Myocyte (in vitro differentiated cells): ENCODE data around the gene CACNA2D1. TPM values are rescaled to one million over a fixed set of nuclear protein-coding genes. Genes with fewer than 3 reads are reported as not detected.

Source experiments
- DNase-seq: peaks from one replicate; pipeline ENCODE4 v3.0.0-alpha.2; 2012; ENCODE audit warnings: low read depth
- polyA plus RNA-seq: library from polyadenylated mRNA; unstranded; fragments of >200 nt; gene quantifications from one replicate; pipeline ENCODE4 v1.2.1, GENCODE V29; 2012; ENCODE audit warnings: missing spikeins
- total RNA-seq: library from RNA; depleted of rRNA; stranded (reverse); fragments of >200 nt; gene quantifications from 2 replicates; pipeline ENCODE4 v1.2.3, GENCODE V29; 2014

The CACNA2D1 gene
- 231 and 261 TPM in 2 replicates for total RNA-seq
- 33.4 TPM for polyA plus RNA-seq

- peak; percentile 94 for DNase-seq
Observed at GRCh38 chr7:82443547-82444219, at the start of gene CACNA2D1. Gene CACNA2D1 (minus strand): TSS chr7:82443777.

DNA sequence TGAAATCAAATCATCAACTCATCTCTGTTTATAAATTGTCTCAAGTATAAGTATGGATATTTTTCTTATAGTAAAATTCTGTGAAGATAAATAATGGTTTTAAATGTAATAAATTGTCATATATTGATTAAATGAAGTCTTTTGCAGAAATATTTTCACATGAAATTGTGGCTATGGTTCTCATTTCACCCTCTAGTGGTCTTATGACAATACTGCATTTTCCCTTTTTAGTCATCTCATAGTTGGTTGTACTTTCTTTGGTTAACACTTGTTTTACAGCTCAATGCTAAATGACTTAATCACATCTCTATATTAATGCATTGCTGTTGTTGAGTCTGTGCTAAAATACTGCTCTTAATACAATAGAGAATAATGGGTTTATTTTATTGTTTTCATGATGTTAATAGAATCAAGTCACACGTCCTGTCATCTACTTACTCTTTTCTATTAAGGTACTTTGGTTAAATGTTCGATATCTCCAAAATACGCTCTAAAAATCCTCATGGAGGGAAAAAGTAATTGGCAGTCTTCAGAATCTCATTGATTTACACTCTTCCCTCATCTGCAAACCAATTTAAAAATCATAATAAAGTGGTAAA is 38.0 kb upstream of the CACNA2D1 start:
- DNase-seq: peak; percentile 56

GRCh38 chr7:82477733-82478515 is 34.3 kb upstream of the CACNA2D1 start:
- DNase-seq: peak; percentile 67

DNA sequence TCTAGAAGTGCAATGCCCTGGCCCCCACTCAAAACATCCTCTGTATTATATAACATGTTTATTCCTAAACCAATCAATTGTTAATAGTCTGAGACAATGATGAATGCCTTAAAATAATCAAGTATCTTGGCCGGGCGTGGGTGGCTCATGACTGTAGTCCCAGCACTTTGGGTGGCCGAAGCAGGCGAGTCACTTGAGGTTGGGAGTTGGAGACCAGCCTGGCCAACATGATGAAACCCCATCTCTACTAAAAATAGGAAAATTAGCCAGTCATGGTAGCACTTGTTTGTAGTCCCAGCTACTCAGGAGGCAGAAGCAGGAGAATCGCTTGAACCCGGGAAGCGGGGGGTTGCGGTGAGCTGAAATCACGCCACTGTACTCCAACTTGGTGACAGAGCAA is 29.4 kb upstream of the CACNA2D1 start:
- DNase-seq: peak; percentile 81

DNA sequence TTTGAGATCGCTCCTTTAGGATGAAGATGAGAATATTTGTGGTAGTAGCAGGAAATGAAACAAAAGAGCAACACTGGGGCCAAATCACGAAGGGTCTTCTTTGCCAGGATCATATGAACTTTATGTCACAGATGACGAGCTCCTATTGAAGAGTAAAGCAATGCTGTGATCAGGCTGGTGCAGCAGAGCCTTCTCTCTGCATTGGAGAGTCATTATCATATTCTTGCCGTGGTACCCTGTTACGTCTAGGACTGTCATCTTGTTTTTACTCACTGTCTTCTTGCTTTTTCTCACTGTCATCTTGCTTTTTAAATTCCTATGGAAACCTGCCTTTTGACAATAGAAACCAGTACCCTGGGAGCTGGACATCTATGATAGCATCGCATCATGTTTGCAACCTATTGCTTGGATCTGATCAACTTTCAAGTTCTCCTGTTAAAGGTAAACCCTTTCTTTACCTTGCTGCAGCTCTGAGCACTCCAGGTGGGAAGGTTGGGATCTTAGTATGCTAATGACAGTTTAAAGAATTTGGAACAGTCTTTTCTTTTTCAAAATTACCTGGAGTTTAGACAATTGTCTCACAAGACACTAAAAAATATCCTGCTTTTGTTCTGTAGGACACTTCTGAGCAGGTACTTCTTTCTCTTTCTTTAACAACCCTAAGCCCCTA is 27.9 kb upstream of the CACNA2D1 start:
- no peak for DNase-seq

DNA sequence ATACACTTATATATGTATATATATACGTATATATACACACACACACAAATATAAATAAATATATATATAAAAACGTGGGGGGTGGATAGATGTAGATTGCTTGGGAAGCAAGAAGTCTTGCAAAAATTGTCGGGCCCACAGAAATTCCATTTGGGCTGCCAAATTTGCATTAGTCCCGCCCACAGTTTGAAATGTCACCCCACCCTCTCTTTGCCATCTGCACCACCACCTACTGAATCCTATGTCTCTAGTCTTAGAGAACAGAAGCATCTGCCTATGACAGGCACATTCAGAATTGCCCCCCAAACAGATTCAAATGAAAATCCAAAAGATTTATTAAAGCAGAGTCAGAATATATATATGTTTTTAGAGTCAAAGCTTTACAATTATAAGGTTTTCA is 25.6 kb upstream of the CACNA2D1 start:
- DNase-seq: no peak

- DNase-seq: no peak
Observed at GRCh38 chr7:82468435-82468834, 24.9 kb upstream of the CACNA2D1 start.

GRCh38 chr7:82467020-82467419 is 23.4 kb upstream of the CACNA2D1 start:
- no peak for DNase-seq

DNA sequence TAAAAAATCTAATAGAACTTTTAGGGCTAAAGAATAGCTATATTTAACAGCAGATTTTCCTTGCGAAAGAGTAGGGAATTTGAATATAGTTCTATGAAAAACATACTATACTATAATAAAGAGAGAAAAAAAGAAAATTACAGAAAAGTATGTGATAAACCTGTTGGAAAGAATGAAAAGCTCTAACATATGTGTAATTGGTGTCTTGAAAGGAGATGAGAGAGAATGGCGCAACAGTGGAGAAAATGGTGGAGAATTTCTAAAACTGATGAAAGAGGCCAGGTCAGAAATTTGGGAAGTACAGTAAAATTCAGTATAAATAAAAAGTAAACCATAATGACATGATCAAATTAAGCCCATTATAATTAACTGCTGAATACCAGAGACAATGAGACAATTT is 20.8 kb upstream of the CACNA2D1 start:
- DNase-seq: no peak

GRCh38 chr7:82455295-82455694 is 11.7 kb upstream of the CACNA2D1 start:
- DNase-seq: no peak

DNA sequence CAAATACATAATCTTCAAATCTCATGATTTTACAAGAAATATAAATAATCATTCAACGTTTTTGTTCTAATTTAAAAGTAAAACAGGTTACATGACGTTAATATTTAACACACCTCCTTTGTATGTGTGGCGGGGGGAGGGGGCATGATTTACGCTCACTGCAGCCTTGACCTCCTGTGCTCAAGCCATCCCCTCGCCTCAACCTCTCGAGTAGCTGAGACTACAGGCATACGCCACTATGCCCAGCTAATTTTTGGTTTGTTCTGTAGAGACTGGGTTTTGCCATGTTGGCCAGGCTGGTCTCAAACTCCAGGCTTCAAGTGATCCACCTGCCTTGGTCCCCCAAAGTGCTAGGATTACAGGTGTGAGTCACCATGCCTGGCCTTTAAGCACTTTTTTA is 7.2 kb upstream of the CACNA2D1 start:
- no peak for DNase-seq

GRCh38 chr7:82449910-82450309 is 6.3 kb upstream of the CACNA2D1 start:
- no peak for DNase-seq

- DNase-seq: no peak
Observed at GRCh38 chr7:82446897-82447296, 3.3 kb upstream of the CACNA2D1 start.

GRCh38 chr7:82445271-82445670 is 1.7 kb upstream of the CACNA2D1 start:
- no peak for DNase-seq

DNA sequence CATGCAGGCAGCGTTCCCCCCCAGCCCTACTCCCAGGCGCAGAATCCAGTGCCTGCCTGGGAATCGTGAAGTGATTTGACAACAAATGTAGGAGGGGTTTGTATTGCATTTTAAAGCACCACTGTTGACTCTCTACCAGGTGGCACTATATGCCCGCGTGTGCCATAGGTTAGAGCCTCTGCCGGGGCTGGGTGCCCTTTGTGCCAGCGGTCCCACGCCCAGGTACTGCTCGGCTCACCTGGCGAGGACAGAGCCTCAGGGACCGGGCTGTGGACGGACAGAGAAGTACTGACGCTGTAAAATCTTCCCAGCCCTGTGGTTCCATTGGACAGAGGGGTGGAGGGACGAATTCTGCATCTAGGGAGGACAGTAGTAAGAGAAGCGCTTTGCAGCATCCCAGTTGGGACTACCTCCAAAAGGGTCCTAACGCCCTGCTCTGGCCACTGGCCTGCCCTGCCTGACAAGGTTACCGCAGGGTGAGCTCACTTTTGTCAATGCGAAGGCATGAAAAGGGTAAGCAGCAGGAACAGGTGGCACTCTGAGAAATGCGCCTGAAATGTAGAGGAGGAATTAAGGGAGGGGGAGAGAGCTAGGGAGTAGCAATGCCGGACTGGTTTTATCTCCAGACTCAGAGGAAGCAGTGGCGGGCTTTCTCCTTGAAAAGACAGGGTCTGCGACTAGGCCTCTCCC is 788 bp upstream of the CACNA2D1 start:
- DNase-seq: no peak

GRCh38 chr7:82443036-82443546 is 486 bp downstream of the CACNA2D1 start:
- peak; percentile 74 for DNase-seq

DNA sequence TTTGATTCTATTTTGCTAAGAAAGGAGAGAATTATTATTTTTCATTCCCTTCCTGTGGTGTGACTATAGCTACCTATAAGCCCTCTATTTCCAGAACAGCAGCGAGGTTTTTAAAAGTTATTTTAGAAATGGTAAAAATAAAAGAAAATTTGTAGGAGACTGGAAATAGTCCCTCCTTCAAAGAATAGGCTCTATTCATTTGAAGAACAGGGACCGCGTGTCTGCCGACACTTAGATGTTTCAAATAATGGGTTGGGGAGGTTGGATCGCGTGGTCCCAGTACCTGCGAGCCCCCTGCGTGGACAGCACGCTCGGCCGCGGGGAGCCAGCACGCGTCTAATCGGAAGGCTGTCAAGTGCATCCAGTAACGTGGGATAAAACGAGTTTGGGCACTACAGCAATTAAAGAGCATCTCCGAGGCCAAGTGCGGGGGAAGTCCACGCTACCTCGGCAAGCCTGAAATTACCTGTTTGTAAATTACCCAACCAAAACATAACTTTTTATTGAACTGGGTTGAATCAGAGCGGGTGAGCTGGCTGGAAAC is 1.0 kb downstream of the CACNA2D1 start:
- DNase-seq: no peak

DNA sequence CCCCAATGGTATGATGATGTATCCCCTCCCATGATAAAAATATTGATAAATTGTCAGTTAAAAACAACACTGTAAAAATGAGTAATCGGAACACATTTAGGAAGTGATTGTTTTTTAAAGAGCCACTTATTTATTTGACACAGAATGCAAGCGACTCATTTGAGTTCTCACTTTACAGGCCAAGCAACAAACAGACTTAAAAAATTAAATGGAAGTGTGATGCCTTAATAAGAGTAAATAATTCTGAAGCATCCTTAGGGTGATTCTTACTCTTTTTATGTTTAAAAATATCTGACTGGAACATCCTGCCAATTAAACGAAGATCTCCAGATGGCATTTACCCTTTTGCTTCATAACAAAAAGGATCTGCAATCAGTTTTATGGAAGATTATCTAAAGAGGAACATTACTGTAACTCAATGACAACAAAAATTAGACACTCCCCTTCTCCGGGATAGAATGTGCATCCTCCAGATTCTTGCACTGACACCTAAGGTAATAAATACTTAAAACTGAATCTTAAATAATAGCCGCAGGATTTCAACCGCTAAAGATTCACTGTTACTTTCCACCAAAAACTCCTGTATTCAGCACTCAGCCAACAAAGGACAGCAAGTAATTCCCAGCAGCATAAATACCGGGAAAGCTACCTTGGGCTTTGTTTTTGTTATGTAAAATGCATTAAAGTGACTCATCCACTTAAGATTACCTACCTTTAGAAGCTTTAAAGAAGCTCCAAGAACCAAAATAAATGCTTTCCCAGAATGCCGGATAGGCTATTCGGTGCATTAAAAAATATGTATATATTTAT is 1.7 kb downstream of the CACNA2D1 start:
- DNase-seq: no peak

DNA sequence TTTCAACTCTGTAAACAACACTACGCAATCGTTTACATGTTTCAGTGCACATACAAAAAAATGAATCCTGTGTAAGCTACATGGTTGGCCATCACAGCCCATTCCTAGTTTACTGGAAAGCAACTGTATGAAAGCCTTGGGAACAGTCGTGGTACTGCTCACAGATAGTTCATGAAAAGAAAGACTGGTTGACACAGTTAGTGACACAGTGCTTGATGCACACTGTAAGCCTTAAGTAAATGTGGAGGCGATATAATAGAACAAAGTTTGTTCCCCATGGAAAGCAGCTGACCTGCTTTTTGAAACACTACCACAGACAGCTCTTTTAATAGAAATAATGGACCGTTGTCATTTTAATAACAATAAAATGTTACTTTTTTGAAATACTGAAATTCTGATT is 5.1 kb downstream of the CACNA2D1 start:
- DNase-seq: no peak

GRCh38 chr7:82435769-82436168 is 7.8 kb downstream of the CACNA2D1 start:
- DNase-seq: no peak
